Heart left ventricle (tissue), 16 donors: ENCODE measurements around the gene SERHL2. TPM values are rescaled to one million over a fixed set of nuclear protein-coding genes. Genes with fewer than 3 reads are reported as not detected.
"Not testable (repeated sequence)": the region's sequence is repeated elsewhere in the genome, so short reads cannot be mapped to it uniquely, and the experiment has no call there.

ENCODE experiments used
- ATAC-seq, 4 donors: fragments of 200-7000 bp; cut with Tn5 transposase; one replicate each; pipeline ENCODE4 v1.9.1; 2020 to 2022; ENCODE audit warnings: moderate library complexity in 4 of 4, mild to moderate bottlenecking in 3 of 4, moderate number of reproducible peaks in 1 of 4
- DNase-seq, 5 donors: peaks; one replicate each; pipeline ENCODE4 v3.0.0-alpha.2; 2020
- H3K27ac ChIP-seq, 12 donors: fragments of 200-600 bp; sonication (generic) in 4 of 12; one replicate each; pipeline versions ENCODE4 v1.5.0 to v1.8.0; 2016 to 2022; ENCODE audit warnings: mild to moderate bottlenecking in 2 of 12
- H3K27me3 ChIP-seq, 9 donors: fragments of 200-600 bp; sonication (generic) in 2 of 9; one replicate each; pipeline versions ENCODE4 v1.5.1 to v1.8.0; 2016 to 2022; ENCODE audit warnings: mild to moderate bottlenecking in 3 of 9
- H3K36me3 ChIP-seq, 9 donors: fragments of 200-600 bp; sonication (generic) in 2 of 9; one replicate each; pipeline versions ENCODE4 v1.5.0 to v1.8.0; 2018 to 2022; ENCODE audit warnings: mild to moderate bottlenecking in 2 of 9
- H3K4me1 ChIP-seq, 12 donors: fragments of 200-600 bp; sonication (generic) in 4 of 12; one replicate each; pipeline versions ENCODE4 v1.5.0 to v1.8.0; 2016 to 2022; ENCODE audit warnings: mild to moderate bottlenecking in 3 of 12
- H3K4me3 ChIP-seq, 12 donors: fragments of 200-600 bp; sonication (generic) in 4 of 12; one replicate each; pipeline versions ENCODE4 v1.5.0 to v1.8.0; 2017 to 2022; ENCODE audit warnings: mild to moderate bottlenecking in 9 of 12, moderate library complexity in 4 of 12
- H3K9me3 ChIP-seq, 12 donors: fragments of 200-600 bp; sonication (generic) in 4 of 12; one replicate each; pipeline versions ENCODE4 v1.5.0 to v1.8.0; 2016 to 2022; ENCODE audit warnings: mild to moderate bottlenecking in 1 of 12
- CTCF ChIP-seq, 12 donors: fragments of 200-600 bp; sonication (generic) in 4 of 12; IDR thresholded peaks; one replicate each; pipeline versions ENCODE4 v1.5.0 to v1.8.0; 2018 to 2022; ENCODE audit warnings: antibody characterized with exemption in 12 of 12, mild to moderate bottlenecking in 5 of 12
- POLR2A ChIP-seq, 2 donors: fragments of 450-650 bp; IDR thresholded peaks; one replicate each; pipeline ENCODE4 v1.6.1; 2017; ENCODE audit warnings: antibody characterized with exemption in 2 of 2, mild to moderate bottlenecking in 2 of 2, moderate library complexity in 2 of 2
- WGBS, 4 donors: extraction: QIAGEN DNeasy Blood & Tissue Kit in 2 of 4; methylation state at CpG; one replicate each; pipeline versions ENCODE4 v1.1.5 to v1.1.7; 2013 to 2018; 5-methylcytosine and 5-hydroxymethylcytosine counted together
- intact Hi-C, 10 donors: fragments of 100-400 bp; cut with DNase I; formaldehyde crosslinking; loops; one replicate each; pipeline versions ENCODE4 v1.11.1 to v1.14.2; 2022
- polyA plus RNA-seq, 2 donors: library from polyadenylated mRNA; stranded (reverse); fragments of 200-250 nt; gene quantifications; one replicate each; pipeline ENCODE4 v1.2.3, GENCODE V29; 2013
- total RNA-seq, 9 donors: library from RNA; depleted of rRNA in 2 of 9; stranded (reverse); fragments of >200 nt in 2 of 9; fragmentation: NEBNext Ultra II Directional in 3 of 9; extraction: Animal tissue kit (Norgen Biotek cat#: 25700) in 3 of 9; gene quantifications; one replicate each; pipeline versions ENCODE4 v1.1.0 to v1.2.4, GENCODE V29; 2016 to 2023
- donor health status: ischemic (EF 13 %, LVEDD 7.1; RV severe dilation, severe dysfunction).
- donor health status: healthy with polysubstance abuse.
- donor health status: DM: no; HTN: yes; CAD: no.
- donor health status: DM: no; HTN: no; CAD: no.
- donor health status: ischemic (EF 25% LVEDD 6.9; RV normal size, moderate dysfunction).
- donor health status: ischemic (EF 25% LVEDD 5.7; RV mildly dilated, moderate dysfunction).
- donor health status: healthy.
- donor health status: DM: yes; HTN: yes; CAD: no.
- donor health status: ischemic (EF 35%, LVEDD 5.7; RV mildly dilated, moderate dysfunction).
- donor health status: nonischemic (EF 11% LVEDD 7.7; RV severe dilation, severe dysfunction).
- donor health status: DM: yes; HTN: yes; CAD: no.
- donor health status: PGD.
- donor health status: ischemic (EF 29% LVEDD 5.4; RV normal size, mild dysfunction).
- donor health status: nonischemic (EF 23%, LVEDD 6.1; RV moderate dilation, normal function).

SERHL2 gene
- total and polyA plus RNA-seq, 11 donors: 0.90 to 5.3 (median 3.4) TPM

- Histone ChIP-seq H3K4me3 (no peak overlapping the region), H3K27me3 (peaks cover 0 to 6% (median 0%) of the 10 kb centered on the region in 9 donors), H3K9me3 (peaks cover 0 to 7% (median 0%) of the 10 kb centered on the region in 12 donors), H3K27ac (no peak overlapping the region), H3K4me1 (peaks cover 0 to 5% (median 0%) of the 10 kb centered on the region in 12 donors), H3K36me3 (no peaks in the 10 kb centered on the region)
- no peak for TF ChIP-seq POLR2A (IDR thresholded peaks at IDR 0.05)
- TF ChIP-seq CTCF (IDR thresholded peaks at IDR 0.05): no peak
- DNase-seq (no peak), ATAC-seq (no peak)
- 59 to 67% (median 64%) methylated on average over 9 of the region's 9 CpGs for WGBS, 4 donors
- intact Hi-C loops: no loop called here
These were observed 6.2 kb upstream of the SERHL2 start for GRCh38 chr22:42547562-42547961.

- H3K36me3 ChIP-seq, intact Hi-C loops, H3K27me3 ChIP-seq, H3K4me3 ChIP-seq, DNase-seq, H3K4me1 ChIP-seq, ATAC-seq, H3K9me3 ChIP-seq, H3K27ac ChIP-seq: not testable (repeated sequence)
- WGBS, 4 donors: 47 to 54% (median 51%) methylated on average over 6 of the region's 6 CpGs
These were observed 5.6 kb upstream of the SERHL2 start for GRCh38 chr22:42548126-42548525.

GRCh38 chr22:42548597-42549330, 5.0 kb upstream of the SERHL2 start:
- TF ChIP-seq POLR2A (IDR thresholded peaks at IDR 0.05) (no peak), CTCF (IDR thresholded peaks at IDR 0.05) (no peak)
- intact Hi-C loops: no loop called here
- H3K9me3 ChIP-seq: peaks cover 0 to 7% (median 0%) of the 10 kb centered on the region in 12 donors
- ATAC-seq (no peak), DNase-seq (no peak)
- no peak overlapping the region for H3K27ac ChIP-seq
- H3K27me3 ChIP-seq: peaks cover 0 to 6% (median 0%) of the 10 kb centered on the region in 9 donors
- H3K36me3 ChIP-seq: no peaks in the 10 kb centered on the region
- peaks cover 0 to 10% (median 4%) of the 10 kb centered on the region in 12 donors for H3K4me1 ChIP-seq
- H3K4me3 ChIP-seq: no peak overlapping the region
- WGBS, 4 donors: 80 to 84% (median 82%) methylated on average over 19 of the region's 19 CpGs

- Histone ChIP-seq H3K36me3 (no peaks in the 10 kb centered on the region), H3K9me3 (peaks cover 0 to 7% (median 0%) of the 10 kb centered on the region in 12 donors), H3K4me3 (no peak overlapping the region), H3K27ac (no peak overlapping the region), H3K27me3 (peaks cover 0 to 6% (median 0%) of the 10 kb centered on the region in 9 donors), H3K4me1 (peaks cover 3 to 17% (median 8%) of the 10 kb centered on the region in 12 donors)
- 62 to 70% (median 64%) methylated on average over 11 of the region's 11 CpGs for whole genome bisulfite sequencing, 4 donors
- ATAC-seq (no peak), DNase-seq (no peak)
- intact Hi-C loops: loop anchor here in 2 of 10 donors (5.0 kb wide), 1 partner anchor 37 kb away; no protein-coding TSS in a partner anchor
- no peak for TF ChIP-seq CTCF (IDR thresholded peaks at IDR 0.05)
These were observed 4.3 kb upstream of the SERHL2 start for GRCh38 chr22:42549331-42550060.
